GM04504 (cell line): ENCODE results near the gene WDR43.
"Not testable (repeated sequence)": the region's sequence is repeated elsewhere in the genome, so short reads cannot be mapped to it uniquely, and the experiment has no call there.

ENCODE experiments used
- DNase-seq: peaks from one replicate; pipeline ENCODE4 v3.0.0-alpha.2; 2012; ENCODE audit warnings: low read depth

Gene WDR43

GRCh38 chr2:28962505-28962904, 68.0 kb downstream of the WDR43 start:
- no peak for DNase-seq

GRCh38 chr2:28970464-28971160, 76.1 kb downstream of the WDR43 start:
- DNase-seq = no peak

- no peak for DNase-seq
Measured at GRCh38 chr2:28972778-28973335, 78.4 kb downstream of the WDR43 start.

GRCh38 chr2:28974252-28974651, 79.8 kb downstream of the WDR43 start:
- no peak for DNase-seq

GRCh38 chr2:28975671-28976070, 81.2 kb downstream of the WDR43 start:
- no peak for DNase-seq

- DNase-seq = no peak
Measured at GRCh38 chr2:28976584-28976983, 82.1 kb downstream of the WDR43 start.

GRCh38 chr2:28977176-28977875, 82.9 kb downstream of the WDR43 start:
- DNase-seq = no peak

- not testable (repeated sequence) for DNase-seq
Measured at GRCh38 chr2:28978001-28978400, 83.5 kb downstream of the WDR43 start.

GRCh38 chr2:28978606-28979005, 84.1 kb downstream of the WDR43 start:
- no peak for DNase-seq

GRCh38 chr2:28979041-28979440, 84.6 kb downstream of the WDR43 start:
- DNase-seq = no peak

GRCh38 chr2:28979576-28980366, 85.3 kb downstream of the WDR43 start:
- DNase-seq = no peak

- DNase-seq = no peak
Measured at GRCh38 chr2:28980368-28981015, 86.0 kb downstream of the WDR43 start.

GRCh38 chr2:28981016-28981441, 86.6 kb downstream of the WDR43 start, which contains the start of gene TOGARAM2:
TOGARAM2 (plus strand) TSS chr2:28981298; CDS start chr2:28994835, 13,537 bp downstream.
- no peak for DNase-seq

GRCh38 chr2:28981620-28982376, 87.3 kb downstream of the WDR43 start:
- DNase-seq = no peak

- no peak for DNase-seq
Measured at GRCh38 chr2:28982381-28982950, 88.0 kb downstream of the WDR43 start.

- no peak for DNase-seq
Measured at GRCh38 chr2:28986429-28986828, 92.0 kb downstream of the WDR43 start.

- DNase-seq = no peak
Measured at GRCh38 chr2:28989973-28990372, 95.5 kb downstream of the WDR43 start.

- no peak for DNase-seq
Measured at GRCh38 chr2:28990445-28990844, 96.0 kb downstream of the WDR43 start.

GRCh38 chr2:28991021-28991420, 96.6 kb downstream of the WDR43 start:
- peak; percentile 10 for DNase-seq

- no peak for DNase-seq
Measured at GRCh38 chr2:28991460-28991859, 97.0 kb downstream of the WDR43 start.
